H1 (cell line): ENCODE results near the gene RITA1. TPM values are rescaled to one million over a fixed set of nuclear protein-coding genes. Genes with fewer than 3 reads are reported as not detected.

Experiments used
- CTCF ChIA-PET: fragments of 300-600 bp; sonication (Branson Sonifier 250); formaldehyde crosslinking; loops from one replicate; lab custom pipeline; 2021; ENCODE audit not compliant: partially characterized antibody; lab: Charles Lee
- POLR2A ChIA-PET: fragments of 300-600 bp; sonication (Branson Sonifier 250); formaldehyde crosslinking; loops from one replicate; lab custom pipeline; 2021; ENCODE audit warnings: inconsistent platforms; ENCODE audit not compliant: partially characterized antibody; lab: Charles Lee
- DNase-seq, 2 experiments: peaks; one replicate each; pipeline versions ENCODE4 v3.0.0 to v3.0.0-alpha.2; 2010 to 2022; ENCODE audit warnings: low spot score in 2 of 2, low read depth in 1 of 2, mixed read lengths in 1 of 2
- FAIRE-seq: peaks from 2 replicates; lab custom pipeline; 2011; peaks lifted over from hg19 to GRCh38; lab: Jason Lieb, UNC
- H2AFZ ChIP-seq: 2 replicates; pipeline ENCODE4 v1.8.1; 2012; ENCODE audit warnings: low read length, inconsistent platforms
- H2AK5ac ChIP-seq: 2 replicates; pipeline ENCODE4 v1.6.1; 2013; ENCODE audit warnings: low read depth, low read length
- H2BK120ac ChIP-seq: replicated peaks from 2 replicates; pipeline ENCODE3; 2013; ENCODE audit warnings: low read depth, low read length, inconsistent platforms
- H2BK12ac ChIP-seq: 2 replicates; pipeline ENCODE4 v1.6.1; 2013; ENCODE audit warnings: low read depth, low read length
- H2BK15ac ChIP-seq: 2 replicates; pipeline ENCODE4 v1.6.1; 2013; ENCODE audit warnings: low read length
- H2BK20ac ChIP-seq: 2 replicates; pipeline ENCODE4 v1.6.1; 2013; ENCODE audit warnings: low read length
- H2BK5ac ChIP-seq: 2 replicates; pipeline ENCODE4 v1.6.1; 2013; ENCODE audit warnings: low read depth, low read length
- H3K14ac ChIP-seq: 2 replicates; pipeline ENCODE4 v1.6.1; 2013; ENCODE audit warnings: inconsistent platforms; ENCODE audit not compliant: insufficient read length
- H3K18ac ChIP-seq: 2 replicates; pipeline ENCODE4 v1.6.1; 2013; ENCODE audit warnings: low read length; ENCODE audit errors: extremely low read depth
- H3K23ac ChIP-seq: 2 replicates; pipeline ENCODE4 v1.6.1; 2013; ENCODE audit warnings: inconsistent platforms; ENCODE audit not compliant: insufficient read length
- H3K23me2 ChIP-seq: 2 replicates; pipeline ENCODE4 v1.6.1; 2013; ENCODE audit warnings: low read depth, low read length
- H3K27ac ChIP-seq: 2 replicates; pipeline ENCODE4 v1.6.1; 2011; ENCODE audit warnings: low read depth, low read length, inconsistent platforms
- H3K27me3 ChIP-seq, 4 experiments: replicated peaks in 1 of 4; 1 replicate in 1 of 4; 2 replicates in 3 of 4; pipeline versions ENCODE4 v1.6.1 to v1.8.1; 2011 to 2013; ENCODE audit warnings: low read length in 3 of 4, mild to moderate bottlenecking in 3 of 4, inconsistent platforms in 2 of 4, mixed read lengths in 2 of 4, moderate library complexity in 1 of 4; ENCODE audit not compliant: control insufficient read depth in 3 of 4, insufficient read depth in 3 of 4; ENCODE audit errors: extremely low read depth in 1 of 4
- H3K36me3 ChIP-seq, 4 experiments: 2 replicates each; pipeline versions ENCODE4 v1.6.1 to v1.8.1; 2011 to 2013; ENCODE audit warnings: mild to moderate bottlenecking in 4 of 4, low read length in 3 of 4, moderate library complexity in 2 of 4, control low read depth in 1 of 4, inconsistent platforms in 1 of 4; ENCODE audit not compliant: insufficient read depth in 4 of 4, control insufficient read depth in 2 of 4
- H3K4ac ChIP-seq: replicated peaks from 2 replicates; pipeline ENCODE3; 2013; ENCODE audit warnings: low read length, low read depth, mixed read lengths, inconsistent platforms; ENCODE audit not compliant: insufficient read length
- H3K4me1 ChIP-seq, 4 experiments: replicated peaks in 1 of 4; 1 replicate in 1 of 4; 2 replicates in 3 of 4; pipeline versions ENCODE4 v1.6.1 to v1.8.1; 2011 to 2013; ENCODE audit warnings: low read length in 3 of 4, inconsistent platforms in 2 of 4, mixed read lengths in 1 of 4; ENCODE audit not compliant: insufficient read depth in 4 of 4, control insufficient read depth in 3 of 4
- H3K4me2 ChIP-seq, 2 experiments: 2 replicates each; pipeline versions ENCODE4 v1.6.1 to v1.8.1; 2011 to 2013; ENCODE audit warnings: low read depth in 2 of 2, low read length in 2 of 2, control low read depth in 1 of 2, inconsistent platforms in 1 of 2, mild to moderate bottlenecking in 1 of 2; ENCODE audit not compliant: insufficient read depth in 1 of 2
- H3K4me3 ChIP-seq, 4 experiments: fragments of 200-600, 300-600 bp in 1 of 4; sonication (generic), shearing (Covaris generic), sonication (Bioruptor Twin) in 1 of 4; 2 replicates each; pipeline versions ENCODE4 v1.5.1 to v1.8.1; 2011 to 2016; ENCODE audit warnings: low read length in 4 of 4, low read depth in 3 of 4, control low read depth in 2 of 4, inconsistent platforms in 2 of 4, mild to moderate bottlenecking in 2 of 4, mixed read lengths in 1 of 4, moderate library complexity in 1 of 4; ENCODE audit not compliant: insufficient read depth in 2 of 4; ENCODE audit errors: extremely low read depth in 1 of 4
- H3K56ac ChIP-seq: replicated peaks from 2 replicates; pipeline ENCODE3; 2013; ENCODE audit warnings: low read depth, mild to moderate bottlenecking, mixed read lengths, low read length, inconsistent platforms; ENCODE audit not compliant: insufficient read length
- H3K79me1 ChIP-seq: 2 replicates; pipeline ENCODE4 v1.6.1; 2013; ENCODE audit warnings: low read depth, low read length, control low read depth
- H3K79me2 ChIP-seq, 2 experiments: 2 replicates each; pipeline versions ENCODE4 v1.6.1 to v1.8.1; 2012 to 2013; ENCODE audit warnings: low read length in 2 of 2, mild to moderate bottlenecking in 2 of 2, inconsistent platforms in 1 of 2; ENCODE audit not compliant: insufficient read depth in 2 of 2, control insufficient read depth in 1 of 2
- H3K9ac ChIP-seq, 4 experiments: replicated peaks in 1 of 4; 1 replicate in 1 of 4; 2 replicates in 3 of 4; pipeline versions ENCODE4 v1.6.1 to v1.8.1; 2011 to 2013; ENCODE audit warnings: low read depth in 3 of 4, low read length in 3 of 4, control low read depth in 2 of 4, mild to moderate bottlenecking in 2 of 4, moderate library complexity in 2 of 4, inconsistent platforms in 1 of 4; ENCODE audit errors: extremely low read depth in 1 of 4
- H3K9me3 ChIP-seq, 2 experiments: 2 replicates each; pipeline versions ENCODE4 v1.6.1 to v1.8.1; 2012 to 2013; ENCODE audit warnings: mild to moderate bottlenecking in 2 of 2, moderate library complexity in 2 of 2, control low read depth in 1 of 2, inconsistent platforms in 1 of 2, low read depth in 1 of 2, low read length in 1 of 2, mixed read lengths in 1 of 2; ENCODE audit not compliant: insufficient read depth in 2 of 2
- H4K20me1 ChIP-seq, 2 experiments: replicated peaks in 1 of 2; 2 replicates each; pipeline versions ENCODE3 to v1.8.1; 2011 to 2013; ENCODE audit warnings: inconsistent platforms in 2 of 2, low read length in 2 of 2, mild to moderate bottlenecking in 1 of 2; ENCODE audit not compliant: insufficient read depth in 2 of 2, control insufficient read depth in 1 of 2
- H4K5ac ChIP-seq: 2 replicates; pipeline ENCODE4 v1.6.1; 2013; ENCODE audit warnings: low read length, low read depth, mixed read lengths, inconsistent platforms; ENCODE audit not compliant: insufficient read length
- H4K8ac ChIP-seq: 2 replicates; pipeline ENCODE4 v1.8.0; 2013; ENCODE audit warnings: mild to moderate bottlenecking, moderate library complexity, low read length, inconsistent platforms; ENCODE audit not compliant: insufficient read depth; ENCODE audit errors: extremely low read depth
- H4K91ac ChIP-seq: replicated peaks from 2 replicates; pipeline ENCODE3; 2013; ENCODE audit warnings: low read length, mixed read lengths, inconsistent platforms; ENCODE audit not compliant: insufficient read length
- E2F6 ChIP-seq: IDR thresholded peaks from 2 replicates; pipeline ENCODE4 v1.6.1; 2012; ENCODE audit warnings: inconsistent platforms
- EGR1 ChIP-seq: IDR thresholded peaks from 2 replicates; pipeline ENCODE4 v1.6.1; 2011; ENCODE audit warnings: low read depth, low read length, borderline replicate concordance
- HDAC2 ChIP-seq, 2 experiments: fragments of 300-600 bp in 1 of 2; sonication (generic) in 1 of 2; IDR thresholded peaks; 2 replicates each; pipeline ENCODE4 v1.6.1; 2011 to 2012; ENCODE audit warnings: low read depth in 2 of 2, low read length in 2 of 2, mild to moderate bottlenecking in 2 of 2, moderate library complexity in 2 of 2, borderline replicate concordance in 1 of 2, inconsistent platforms in 1 of 2
- KDM5A ChIP-seq: fragments of 200-600 bp; IDR thresholded peaks from 2 replicates; pipeline ENCODE4 v1.7.1; 2012; ENCODE audit warnings: mild to moderate bottlenecking, low read length, inconsistent platforms, mixed read lengths
- RFX5 ChIP-seq: IDR thresholded peaks from 2 replicates; pipeline ENCODE4 v1.6.1; 2011; ENCODE audit warnings: low read depth, low read length, improper control_type of control experiment, borderline replicate concordance
- RNF2 ChIP-seq: fragments of 200-900, 300-1000 bp; sonication (generic); IDR thresholded peaks from 2 replicates; pipeline ENCODE4 v1.7.1; 2016; ENCODE audit warnings: borderline replicate concordance, low read depth, mild to moderate bottlenecking, antibody characterized with exemption, low read length; ENCODE audit not compliant: poor library complexity, severe bottlenecking; ENCODE audit errors: missing control alignments
- TCF12 ChIP-seq: IDR thresholded peaks from 2 replicates; pipeline ENCODE4 v1.6.1; 2011; ENCODE audit warnings: low read depth, mild to moderate bottlenecking, low read length
- ZNF274 ChIP-seq: IDR thresholded peaks from 2 replicates; pipeline ENCODE4 v1.7.0; 2012; ENCODE audit warnings: low read length, borderline replicate concordance; ENCODE audit errors: extremely low read depth
- WGBS, 2 experiments: shearing (Covaris generic) in 1 of 2; methylation state at CpG; one replicate each; pipeline versions ENCODE4 v1.1.6 to v1.1.7; 2013 to 2015; ENCODE audit warnings: low lambda C conversion rate in 2 of 2, mixed read lengths in 2 of 2, inconsistent platforms in 1 of 2, low coverage in 1 of 2, missing lambda C conversion rate in 1 of 2; ENCODE audit not compliant: insufficient replicate concordance in 2 of 2, insufficient coverage in 1 of 2, insufficient read length in 1 of 2; ENCODE audit errors: extremely low coverage in 1 of 2, missing lambda C conversion rate in 1 of 2; 5-methylcytosine and 5-hydroxymethylcytosine counted together
- polyA plus RNA-seq, 7 experiments: library from polyadenylated mRNA; depleted of rRNA in 3 of 7; stranded (reverse) in 5 of 7; unstranded in 2 of 7; fragments of >200 nt in 5 of 7; fragments of 200-250 nt in 2 of 7; gene quantifications; 1 replicate in 5 of 7; 2 replicates in 1 of 7; 4 replicates in 1 of 7; pipeline versions ENCODE4 v1.2.1 to v1.2.3, GENCODE V29; 2011 to 2013; ENCODE audit warnings: missing spikeins in 2 of 7, mixed read lengths in 2 of 7
- total RNA-seq: library from RNA; stranded (reverse); fragmentation: NEBNext Ultra II Directional; extraction: Animal tissue kit (Norgen Biotek cat#: 25700); gene quantifications from 2 replicates; pipeline ENCODE4 v1.2.1, GENCODE V29; 2021
- TF ChIP-seq, protein P1 (sequence below): IDR thresholded peaks from 2 replicates; pipeline ENCODE4 v1.6.1; 2012; ENCODE audit warnings: low read length, inconsistent platforms

RITA1 gene
- total and polyA plus RNA-seq, 2 of the 8 experiments (the other 6 are each of a cell fraction or from before 2014, with no cell fraction given) = 24.1 to 25.8 TPM

DNA sequence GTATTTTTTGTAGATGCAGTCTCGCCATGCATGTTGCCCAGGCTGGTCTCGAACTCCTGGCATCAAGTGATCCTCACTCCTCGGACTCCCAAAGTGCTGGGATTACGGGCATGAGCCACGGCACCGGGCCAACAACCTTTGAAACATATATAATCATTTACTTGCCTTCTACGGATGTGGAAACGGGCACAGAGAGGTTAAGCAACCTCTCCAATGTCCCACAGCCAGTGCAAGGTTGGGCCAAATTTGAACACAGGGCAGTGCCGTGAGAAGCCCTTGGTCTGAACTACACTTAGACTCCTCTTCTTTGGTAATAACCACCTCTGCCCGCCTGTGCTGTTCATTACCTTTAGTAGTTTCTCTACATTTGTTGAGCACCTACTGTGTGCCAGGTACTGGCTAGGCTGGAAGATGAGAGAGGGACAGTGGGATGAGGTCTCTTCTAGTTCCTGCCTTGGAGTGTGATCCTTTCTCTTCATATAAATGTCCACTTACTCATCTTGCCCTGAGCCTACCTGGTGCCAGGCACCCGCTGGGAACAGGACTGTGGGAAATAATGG is 2.4 kb upstream of the RITA1 start:
- Histone ChIP-seq H3K27me3 (no peaks in the 10 kb centered on the region), H3K14ac (no peak overlapping the region), H3K18ac (no peak overlapping the region), H2AK5ac (no peak overlapping the region), H2BK12ac (no peak overlapping the region), H3K4me1 (peaks cover 0 to 6% (median 3%) of the 10 kb centered on the region in 4 experiments; a peak in 4 of 7 replicates), H3K79me2 (peaks cover 9 to 46% of the 10 kb centered on the region in 2 experiments; a peak in 3 of 4 replicates), H3K23ac (no peak overlapping the region), H3K9me3 (no peaks in the 10 kb centered on the region), H4K5ac (no peak overlapping the region), H3K4ac (no peak overlapping the region), H2BK120ac (no peak overlapping the region), H3K4me2 (no peak overlapping the region), H2BK5ac (no peak overlapping the region), H3K56ac (no peak overlapping the region), H4K8ac (no peak overlapping the region), H2BK15ac (no peak overlapping the region), H4K20me1 (peaks cover 2 to 13% of the 10 kb centered on the region in 2 experiments), H2AFZ (no peak overlapping the region), H3K9ac (no peak overlapping the region), H2BK20ac (no peak overlapping the region), H3K23me2 (peaks cover 7% of the 10 kb centered on the region; the same call in 1 of the 2 replicates), H3K36me3 (peaks cover 5 to 32% (median 20%) of the 10 kb centered on the region in 4 experiments; a peak in 7 of 8 replicates), H3K4me3 (no peak overlapping the region), H4K91ac (no peak overlapping the region), H3K27ac (no peak overlapping the region), H3K79me1 (peaks cover 13% of the 10 kb centered on the region)
- ChIA-PET CTCF (interaction anchor here (0.6 to 2.4 kb wide), 4 partner anchors 8 to 271 kb away, joined by 3 to 12 read pairs (median 3); no protein-coding TSS in a partner anchor), POLR2A (interaction anchor here (0.6 to 5.1 kb wide), 4 partner anchors 11 to 182 kb away, joined by 3 to 30 read pairs (median 4); no protein-coding TSS in a partner anchor)
- DNase-seq (no peak), FAIRE-seq (no peak)
- WGBS, 2 experiments = 86% methylated on average over 11 of the region's 11 CpGs; no CpG with 5 or more reads in 1 of the 2 experiments
- no peak for TF ChIP-seq RFX5
- TF ChIP-seq ZNF274 = no peak
- no peak for TF ChIP-seq EGR1
- TF ChIP-seq KDM5A = no peak
- TF ChIP-seq RNF2 = no peak
- TF ChIP-seq E2F6 = no peak
- TF ChIP-seq TCF12 = no peak
- TF ChIP-seq, protein P1, sequence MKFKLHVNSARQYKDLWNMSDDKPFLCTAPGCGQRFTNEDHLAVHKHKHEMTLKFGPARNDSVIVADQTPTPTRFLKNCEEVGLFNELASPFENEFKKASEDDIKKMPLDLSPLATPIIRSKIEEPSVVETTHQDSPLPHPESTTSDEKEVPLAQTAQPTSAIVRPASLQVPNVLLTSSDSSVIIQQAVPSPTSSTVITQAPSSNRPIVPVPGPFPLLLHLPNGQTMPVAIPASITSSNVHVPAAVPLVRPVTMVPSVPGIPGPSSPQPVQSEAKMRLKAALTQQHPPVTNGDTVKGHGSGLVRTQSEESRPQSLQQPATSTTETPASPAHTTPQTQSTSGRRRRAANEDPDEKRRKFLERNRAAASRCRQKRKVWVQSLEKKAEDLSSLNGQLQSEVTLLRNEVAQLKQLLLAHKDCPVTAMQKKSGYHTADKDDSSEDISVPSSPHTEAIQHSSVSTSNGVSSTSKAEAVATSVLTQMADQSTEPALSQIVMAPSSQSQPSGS = no peak
- no peak for TF ChIP-seq HDAC2 (IDR thresholded peaks at IDR 0.05; ENCODE audit: borderline replicate concordance in 1 of 2, low read depth in 2 of 2, low read length in 2 of 2)
